Frontal cortex (tissue), 4 donors: ENCODE data around the gene PRR35. TPM values are rescaled to one million over a fixed set of nuclear protein-coding genes. Genes with fewer than 3 reads are reported as not detected.
"Not testable (repeated sequence)": the region's sequence is repeated elsewhere in the genome, so short reads cannot be mapped to it uniquely, and the experiment has no call there.

Source experiments
- DNase-seq, 2 donors: peaks; one replicate each; pipeline ENCODE4 v3.0.0; 2012; ENCODE audit warnings: low spot score in 2 of 2
- FAIRE-seq: peaks from 2 replicates; lab custom pipeline; 2012; peaks lifted over from hg19 to GRCh38; lab: Jason Lieb, UNC
- total RNA-seq: library from RNA; depleted of rRNA; stranded (reverse); fragments of >200 nt; gene quantifications from one replicate; pipeline ENCODE4 v1.2.3, GENCODE V29; 2014
- donor health status: control.
- donor health status: control.
- donor health status: control.

The PRR35 gene
- total RNA-seq, 1 donor from 2014 or later, result not detected

DNA sequence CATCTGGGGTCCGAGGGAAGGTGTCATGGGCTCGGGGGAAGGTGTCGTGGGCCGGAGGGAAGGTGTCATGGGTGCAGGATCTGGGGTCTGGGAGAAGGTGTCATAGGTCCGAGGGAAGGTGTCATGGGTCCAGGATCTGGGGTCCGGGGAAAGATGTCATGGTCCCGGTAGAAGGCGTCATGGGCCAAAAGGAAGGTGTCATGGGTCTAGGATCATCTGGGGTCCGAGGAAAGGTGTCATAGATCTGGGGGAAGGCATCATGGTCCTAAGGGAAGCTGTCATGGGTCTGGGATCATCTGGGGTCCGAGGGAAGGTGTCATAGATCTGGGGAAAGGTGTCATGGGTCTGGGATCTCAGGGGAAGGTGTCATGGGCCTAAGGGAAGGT is 30.6 kb downstream of the PRR35 start:
- DNase-seq (no peak), FAIRE-seq (no peak)

DNA sequence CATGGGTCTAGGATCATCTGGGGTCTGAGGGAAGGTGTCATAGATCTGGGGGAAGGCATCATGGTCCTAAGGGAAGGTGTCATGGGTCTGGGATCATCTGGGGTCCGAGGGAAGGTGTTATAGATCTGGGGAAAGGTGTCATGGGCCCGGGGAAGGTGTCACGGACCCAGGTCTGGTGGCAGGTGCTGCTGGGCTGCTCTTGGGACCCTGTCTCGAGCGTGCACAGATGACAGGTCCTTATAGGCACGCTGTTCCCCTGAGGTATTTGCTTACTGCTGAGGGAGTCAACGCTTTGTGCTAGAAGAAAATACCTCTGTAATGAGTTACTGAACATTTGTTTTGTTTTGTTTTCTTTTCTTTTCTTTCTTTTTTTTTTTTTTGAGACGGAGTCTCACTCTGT is 31.0 kb downstream of the PRR35 start:
- DNase-seq (no peak), FAIRE-seq (no peak)

DNA sequence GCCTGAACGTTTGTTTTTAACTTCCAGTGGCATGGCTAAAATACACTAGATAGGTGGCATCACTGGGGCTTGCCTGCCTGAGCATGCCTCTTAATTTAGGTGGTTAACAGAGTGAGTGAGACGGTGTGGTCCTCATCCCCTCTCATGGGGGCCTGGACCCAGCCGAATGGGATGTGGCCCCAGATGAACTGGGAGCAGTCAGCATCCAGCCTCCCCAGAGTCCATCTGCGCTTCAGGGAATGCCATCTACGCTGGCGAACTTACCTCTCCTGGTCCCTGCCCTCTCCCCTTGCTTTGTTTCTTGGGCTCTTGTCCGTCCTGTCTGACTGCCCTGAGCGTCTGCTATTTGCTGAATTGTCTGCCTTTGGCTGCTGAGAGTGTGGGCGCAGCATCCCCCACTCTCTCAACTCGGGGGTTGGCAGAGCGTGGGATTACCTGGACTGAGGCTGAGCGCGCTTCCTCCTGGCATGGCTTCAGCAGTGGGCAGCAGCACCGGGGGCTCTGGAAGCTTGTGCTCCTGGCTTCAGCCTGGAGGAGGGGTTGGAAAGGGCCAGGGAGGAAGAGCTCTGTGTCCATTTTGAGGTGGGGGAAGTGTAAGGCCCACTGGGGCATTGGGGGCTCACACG is 31.8 kb downstream of the PRR35 start:
- DNase-seq, result no peak
- no peak for FAIRE-seq

DNA sequence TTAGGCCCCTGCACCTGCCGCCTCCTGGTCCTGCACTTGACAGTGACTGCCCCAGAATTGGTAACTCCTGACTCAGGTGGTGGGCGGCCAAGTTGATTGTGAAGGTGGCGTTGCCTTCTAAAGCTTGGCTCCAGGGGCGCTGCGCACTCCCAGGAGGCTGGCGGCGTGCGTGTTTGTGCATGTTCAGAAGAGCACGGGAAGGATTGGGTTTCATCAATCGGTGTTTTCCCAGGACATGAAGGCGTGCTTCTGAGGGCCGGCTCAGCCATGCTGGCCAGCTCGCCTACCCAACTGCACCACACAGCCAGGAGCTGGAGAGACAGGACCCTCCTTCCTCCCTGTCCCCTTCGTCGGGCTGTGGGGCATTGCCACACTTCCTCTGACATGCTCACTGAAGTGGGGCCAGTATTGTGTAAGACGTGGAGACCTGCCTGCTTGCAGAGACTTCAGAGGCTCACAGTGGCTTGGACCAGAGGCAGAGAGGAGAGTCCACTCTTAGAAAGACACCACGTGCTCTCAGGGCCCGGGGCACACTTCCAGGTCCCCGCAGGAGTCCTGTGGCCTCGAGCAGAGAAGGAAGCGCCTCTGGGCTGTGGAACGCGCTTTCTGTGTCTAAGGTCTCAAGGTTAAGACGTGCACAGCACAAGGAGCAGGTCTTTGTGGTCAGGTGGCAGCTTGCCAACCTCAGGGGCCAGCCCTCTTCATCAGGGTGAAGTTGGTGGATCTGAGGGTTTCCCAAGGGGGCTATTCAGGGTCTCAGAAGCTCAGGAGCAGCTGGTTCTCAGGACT is 32.5 kb downstream of the PRR35 start:
- FAIRE-seq (no peak), DNase-seq (peak in 1 of 2 donors; percentile 54)

DNA sequence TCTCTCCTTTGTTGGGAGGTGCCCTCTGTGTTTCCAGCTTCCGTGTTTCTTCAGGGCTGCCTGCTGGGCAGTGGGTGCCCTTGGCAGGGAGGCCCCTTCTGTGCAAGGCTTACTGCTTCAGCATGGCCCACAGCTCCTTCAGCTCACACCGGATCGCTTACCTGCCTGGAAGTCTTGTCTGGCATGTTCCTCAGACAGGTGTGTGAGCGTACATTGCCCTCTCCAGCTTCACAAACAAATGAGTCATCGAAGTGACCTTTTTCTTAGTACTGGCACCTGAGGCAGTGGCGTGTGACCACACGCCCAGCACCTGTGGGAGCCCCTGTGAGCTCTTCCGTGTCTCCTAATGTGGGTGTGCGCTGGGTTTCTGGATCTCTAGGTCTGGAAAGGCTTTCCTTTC is 33.2 kb downstream of the PRR35 start:
- FAIRE-seq, result no peak

DNA sequence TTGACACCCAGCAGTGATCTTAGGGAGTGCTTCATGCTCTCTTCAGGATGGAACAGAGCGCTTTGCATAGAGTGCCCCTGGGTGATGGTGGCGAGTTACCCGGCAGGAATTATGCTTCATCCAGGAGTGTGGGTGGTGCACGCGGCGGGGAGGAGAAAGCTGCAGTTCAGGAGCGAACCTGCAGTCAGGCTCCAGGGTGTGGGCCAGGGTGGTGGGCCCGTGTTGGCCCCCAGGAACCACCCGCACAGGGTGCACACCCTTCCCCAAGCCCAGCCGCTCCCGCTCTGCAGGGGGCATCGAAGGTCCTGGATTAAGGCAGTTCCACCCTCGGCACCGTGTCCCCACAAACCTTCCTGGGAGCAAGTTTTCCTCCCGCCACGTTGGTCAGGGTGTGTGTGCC is 33.6 kb downstream of the PRR35 start:
- FAIRE-seq (no peak), DNase-seq (no peak)

More for the DNA sequence above, 33.2 kb downstream of the PRR35 start:
- DNase-seq, result no peak

DNA sequence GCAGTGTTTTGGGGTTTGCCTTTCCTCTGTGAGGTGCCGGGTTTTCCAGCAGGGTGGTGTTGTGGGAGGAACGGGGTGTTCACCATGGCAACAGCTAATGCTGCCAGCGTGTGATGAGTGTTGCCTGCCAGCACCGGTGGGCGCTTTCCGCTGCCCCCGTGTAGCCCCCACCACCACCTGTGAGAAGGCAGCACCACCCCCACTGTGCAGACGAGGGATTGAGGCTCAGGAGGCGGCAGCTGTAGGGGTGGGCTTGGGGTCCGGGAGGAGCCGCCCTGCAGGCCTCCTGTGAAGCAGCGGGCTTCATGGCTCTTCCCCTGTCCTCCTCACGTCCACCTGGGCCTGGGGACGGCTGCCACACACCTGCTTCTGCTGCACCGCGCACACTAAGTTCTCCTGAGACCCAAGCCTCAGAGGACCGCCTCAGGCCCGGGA is 34.9 kb downstream of the PRR35 start:
- DNase-seq (no peak), FAIRE-seq (no peak)

DNA sequence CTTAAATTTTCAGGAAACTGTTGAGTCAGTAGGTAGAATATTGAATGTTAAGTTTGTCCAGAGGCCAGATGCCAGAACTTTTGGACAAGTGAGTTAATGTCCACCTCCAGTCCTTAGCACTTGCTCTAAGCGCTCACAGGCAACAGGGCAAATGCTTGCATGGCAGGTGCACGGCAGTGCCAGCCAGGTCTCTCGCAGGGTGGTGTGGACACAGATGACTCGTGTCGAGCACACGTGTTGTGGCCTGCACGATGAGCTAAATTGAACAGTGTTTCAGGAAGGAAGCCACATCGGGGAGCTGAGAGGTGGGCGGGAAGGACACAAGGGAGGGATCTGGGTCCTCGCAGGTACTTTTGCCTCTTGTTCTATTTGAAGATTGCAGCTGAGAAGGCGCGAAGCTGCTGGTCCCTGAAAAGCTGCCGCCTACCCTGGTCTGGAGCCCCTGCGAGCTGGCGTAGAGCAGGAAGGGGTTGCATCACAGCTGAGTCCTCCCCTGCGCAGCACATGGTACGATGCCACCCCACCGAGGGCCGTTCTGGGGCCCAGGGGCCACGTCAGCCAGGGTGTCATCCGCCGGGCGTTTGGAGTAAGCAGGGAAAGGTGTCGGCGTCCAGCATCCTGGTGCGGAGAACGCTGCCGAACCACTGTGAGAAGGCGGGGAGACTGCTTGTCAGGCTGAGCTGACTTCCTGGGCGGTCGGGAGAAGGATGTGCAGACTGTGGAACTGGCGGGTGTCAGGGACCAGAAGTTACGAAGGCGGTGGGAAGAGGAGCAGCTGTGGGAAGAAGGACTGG is 35.9 kb downstream of the PRR35 start:
- FAIRE-seq (no peak), DNase-seq (no peak)

DNA sequence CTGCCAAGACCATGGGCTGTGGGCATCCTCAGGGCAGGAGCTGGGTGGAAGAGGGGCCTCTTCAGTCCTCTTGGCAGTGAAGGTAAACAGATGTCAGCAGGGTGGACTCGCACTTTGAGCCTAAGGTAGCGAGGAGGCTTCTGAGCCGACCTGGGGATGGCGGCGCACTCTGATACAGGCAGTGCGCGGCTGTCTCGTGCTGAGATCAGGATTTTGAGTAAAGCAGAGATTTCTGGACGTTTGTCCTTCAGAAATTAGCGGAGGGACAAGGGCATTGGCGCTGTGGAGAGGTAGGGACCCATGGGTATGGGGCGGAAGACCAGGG is 36.5 kb downstream of the PRR35 start:
- no peak for DNase-seq
- no peak for FAIRE-seq

DNA sequence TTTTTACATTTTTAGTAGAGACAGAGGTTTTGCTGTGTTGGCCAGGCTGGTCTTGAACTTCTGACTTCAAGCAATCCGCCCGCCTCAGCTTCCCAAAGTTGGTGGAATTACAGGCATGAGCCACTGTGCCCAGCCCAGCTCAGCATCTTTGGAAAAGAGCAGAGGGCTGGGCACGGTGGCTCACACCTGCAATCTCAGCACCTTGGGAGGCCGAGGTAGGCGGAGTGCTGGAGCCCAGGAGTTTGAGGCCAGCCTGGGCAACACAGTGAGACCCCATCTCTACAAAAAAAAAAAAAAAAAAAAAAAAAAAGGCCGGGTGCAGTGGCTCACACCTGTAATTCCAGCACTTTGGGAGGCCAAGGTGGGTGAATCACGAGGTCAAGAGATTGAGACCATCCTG is 37.5 kb downstream of the PRR35 start:
- not testable (repeated sequence) for DNase-seq, FAIRE-seq

DNA sequence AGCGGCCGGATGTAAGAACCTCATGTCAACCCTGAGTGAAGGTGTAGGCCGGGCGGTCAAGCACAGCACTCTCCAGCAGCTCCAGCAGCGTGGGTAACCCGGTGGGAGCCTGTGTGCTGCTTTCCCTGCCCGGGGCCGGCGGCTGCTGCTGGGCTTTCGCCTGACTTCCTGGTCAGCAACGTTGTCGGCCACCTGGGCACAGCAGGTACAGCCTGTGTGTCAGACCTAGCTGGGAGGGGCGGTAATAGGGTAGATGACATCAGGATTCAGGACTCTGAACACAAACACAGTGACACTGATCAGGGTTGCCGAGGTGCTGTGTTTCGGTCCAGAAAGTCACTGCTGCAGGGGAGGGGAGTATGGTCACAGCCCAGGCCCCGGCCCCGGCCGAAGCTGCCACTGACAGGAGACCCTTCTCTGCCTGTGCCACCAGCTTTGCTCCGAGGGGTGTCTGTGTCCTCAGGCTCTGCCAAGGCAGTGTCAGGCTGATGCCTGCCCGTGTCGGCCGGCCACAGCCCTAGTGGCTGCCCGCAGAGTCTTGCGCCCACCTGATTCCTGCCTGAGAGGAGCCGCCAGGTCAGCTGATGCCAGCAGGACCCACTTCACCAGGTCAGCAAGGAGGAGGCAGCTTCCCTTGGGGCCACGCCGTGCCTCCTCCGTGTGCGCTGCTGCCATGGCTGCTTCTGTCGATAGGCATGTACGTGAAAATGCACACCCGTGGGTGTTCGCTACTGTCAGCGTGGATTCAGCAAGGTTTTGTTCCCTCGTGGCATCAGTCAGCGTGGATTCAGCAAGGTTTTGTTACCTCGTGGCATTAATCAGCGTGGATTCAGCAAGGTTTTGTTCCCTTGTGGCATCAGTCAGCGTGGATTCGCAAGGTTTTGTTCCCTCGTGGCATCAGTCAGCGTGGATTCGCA is 38.9 kb downstream of the PRR35 start:
- no peak for DNase-seq
- no peak for FAIRE-seq

DNA sequence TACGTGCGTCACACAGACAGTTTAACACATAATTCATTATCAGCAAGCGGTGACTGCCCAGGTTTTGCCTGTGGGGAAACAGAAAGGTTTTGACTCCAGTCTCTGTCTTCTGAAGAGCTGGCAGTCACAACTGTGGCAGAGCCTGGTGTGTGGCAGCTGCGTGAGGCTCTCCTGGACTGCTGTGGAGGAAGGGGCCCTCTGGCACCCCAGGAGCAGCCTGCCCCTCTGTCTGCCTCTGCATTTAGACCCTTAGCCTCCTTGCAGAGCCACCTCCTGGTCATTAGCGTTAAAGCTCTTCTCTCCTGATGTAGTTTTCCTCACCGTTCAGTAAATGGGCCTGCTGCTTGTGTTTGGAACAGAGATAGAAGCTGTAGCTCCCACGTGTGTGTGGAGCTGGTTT is 40.6 kb downstream of the PRR35 start:
- FAIRE-seq (no peak), DNase-seq (no peak)

DNA sequence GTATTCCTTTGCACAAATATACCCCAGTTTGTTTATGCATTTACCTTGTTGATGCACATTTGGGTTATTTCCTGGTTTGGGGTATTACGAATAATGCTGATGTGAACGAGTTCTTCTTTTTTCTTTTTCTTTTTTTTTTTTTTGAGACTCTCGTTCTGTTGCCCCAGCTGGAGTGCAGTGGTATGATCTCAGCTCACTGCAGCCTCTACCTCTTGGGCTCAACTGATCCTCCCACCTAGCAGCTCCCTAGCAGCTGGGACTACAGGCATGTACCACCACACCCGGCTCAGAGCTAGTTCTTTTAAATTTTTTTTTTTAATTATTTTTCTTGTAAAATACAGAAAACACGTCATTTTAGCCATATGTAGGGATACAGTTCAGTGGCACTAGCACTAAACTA is 43.7 kb downstream of the PRR35 start:
- FAIRE-seq, result no peak
- DNase-seq, result no peak

DNA sequence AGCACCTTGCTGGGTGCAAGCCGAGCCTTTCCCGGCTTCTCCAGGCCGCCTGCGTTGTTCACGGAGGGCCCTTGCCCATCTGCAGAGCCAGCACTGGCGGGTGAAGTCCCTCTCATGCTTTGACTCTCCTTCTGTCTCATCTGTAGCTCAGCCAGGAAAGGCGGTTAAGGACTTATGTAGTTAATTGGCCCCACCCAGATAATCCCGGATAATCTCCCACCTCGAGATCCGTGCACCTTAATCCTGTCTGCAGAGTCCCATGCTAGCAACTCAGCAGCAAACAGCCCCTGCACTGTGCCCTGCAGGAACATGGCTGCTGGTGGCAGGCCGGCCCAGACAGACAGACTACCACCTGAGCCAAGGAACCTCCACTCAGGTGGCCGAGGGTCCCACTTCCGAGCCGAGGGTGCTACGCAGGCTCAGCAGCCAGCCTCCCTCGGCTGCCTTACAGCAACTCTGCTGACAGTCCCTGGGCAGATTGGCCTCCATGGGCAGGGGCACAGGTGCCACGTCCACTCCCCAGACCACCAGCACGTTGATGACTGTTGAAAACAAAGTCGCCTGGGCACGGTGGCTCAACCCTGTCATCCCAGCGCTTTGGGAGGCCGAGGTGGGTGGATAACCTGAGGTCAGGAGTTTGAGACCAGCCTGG is 46.6 kb downstream of the PRR35 start:
- DNase-seq (no peak), FAIRE-seq (no peak)

DNA sequence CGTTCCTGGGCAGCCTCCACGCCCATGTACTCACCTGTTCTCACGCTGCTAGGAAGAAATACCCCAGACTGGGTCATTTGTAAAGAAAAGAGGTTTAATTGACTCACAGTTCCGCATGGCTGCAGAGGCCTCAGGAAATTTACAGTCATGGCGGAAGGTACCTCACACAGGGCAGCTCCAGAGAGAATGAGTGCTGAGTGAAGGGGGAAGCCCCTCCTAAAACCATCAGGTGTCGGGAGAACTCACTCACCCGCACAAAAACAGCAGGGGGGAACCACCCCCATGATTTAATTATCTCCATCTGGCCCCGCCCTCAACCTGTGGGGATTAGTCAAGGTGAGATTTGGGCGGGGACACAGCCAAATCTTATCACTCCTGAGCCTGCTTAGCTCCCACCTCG is 47.8 kb downstream of the PRR35 start:
- FAIRE-seq, result no peak
- no peak for DNase-seq

DNA sequence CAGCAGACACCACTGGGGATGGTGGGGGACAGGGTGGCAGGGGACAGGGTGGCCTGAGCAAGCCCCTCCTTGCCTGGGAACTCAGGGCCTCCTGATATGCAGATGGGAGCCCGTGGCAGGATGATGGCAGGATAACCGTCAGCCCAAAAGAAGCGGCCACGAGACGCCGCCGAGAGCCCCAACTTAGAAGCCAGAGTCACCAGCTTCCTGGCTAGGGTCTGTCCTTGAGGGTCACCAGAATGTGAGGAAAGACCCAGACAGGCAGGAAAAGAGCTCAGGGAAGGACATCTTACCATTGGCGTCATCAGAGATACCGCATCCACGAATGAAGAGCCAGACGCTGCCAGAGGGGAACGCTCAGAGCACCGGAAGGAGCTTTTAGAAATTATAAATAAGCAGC is 49.1 kb downstream of the PRR35 start:
- DNase-seq (no peak), FAIRE-seq (no peak)

DNA sequence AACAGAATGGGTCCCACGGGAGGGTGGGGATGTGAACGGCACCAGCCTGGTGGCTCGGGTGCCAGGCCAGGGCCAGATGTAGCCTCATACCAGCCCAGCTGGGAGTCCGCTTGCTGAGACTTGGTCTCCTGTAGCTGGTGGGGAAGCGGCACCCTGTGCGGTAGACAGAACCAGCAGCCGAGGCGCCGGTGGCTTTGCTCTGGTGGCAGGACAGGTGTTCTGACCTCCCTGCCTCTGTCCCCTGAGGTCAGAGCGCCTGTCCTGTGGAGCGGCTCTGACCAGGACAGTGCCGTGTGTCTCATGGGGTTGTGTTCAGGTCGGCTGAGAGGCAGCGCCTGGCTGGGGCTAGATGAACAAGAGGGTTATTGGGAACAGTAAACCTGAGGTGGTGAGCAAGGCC is 49.8 kb downstream of the PRR35 start:
- no peak for FAIRE-seq

DNA sequence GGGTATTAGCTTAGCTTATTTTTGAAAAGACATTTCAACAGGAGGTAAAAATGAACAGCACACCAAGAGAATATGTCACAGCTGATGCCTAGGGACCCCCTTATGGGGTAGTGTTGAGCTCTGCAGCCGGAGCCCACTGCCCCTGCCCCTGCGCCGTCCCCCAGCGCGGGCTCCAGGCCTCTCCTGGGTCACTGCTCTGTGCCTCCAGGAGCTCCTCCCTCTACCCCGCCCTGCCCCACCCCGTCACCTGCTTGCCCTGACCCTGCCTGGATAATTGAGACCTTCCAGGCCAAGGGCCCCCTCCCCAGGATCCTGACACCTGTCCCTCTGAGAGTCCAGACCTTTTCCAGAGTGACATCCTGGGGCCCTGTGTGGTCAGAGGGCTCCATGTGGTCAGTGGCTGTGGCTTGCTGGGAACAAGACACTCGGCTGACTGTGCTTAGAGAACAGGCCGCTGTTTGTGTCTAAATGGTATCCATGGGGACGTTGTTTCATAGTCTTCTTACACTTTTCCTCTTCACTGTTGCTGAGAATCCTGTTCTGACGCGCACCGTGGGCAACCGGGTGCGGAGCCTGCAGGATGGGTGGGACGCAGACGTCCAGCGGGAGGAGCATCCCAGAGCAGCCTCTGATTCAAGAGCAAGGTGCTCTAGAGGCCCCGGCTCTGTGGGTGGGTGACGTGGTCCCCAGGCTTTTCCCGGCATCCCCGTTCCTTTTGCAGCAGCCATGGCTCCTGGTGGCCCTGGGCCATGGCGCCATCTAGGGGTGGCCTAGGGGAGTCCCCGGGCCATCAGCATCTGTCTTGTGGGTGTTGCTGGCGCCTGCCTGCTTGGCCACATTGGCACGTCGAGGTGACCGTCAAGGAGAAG is 50.6 kb downstream of the PRR35 start:
- DNase-seq (peak in 1 of 2 donors; percentile 87), FAIRE-seq (no peak)

More for the DNA sequence above, 49.8 kb downstream of the PRR35 start:
- DNase-seq, result no peak

DNA sequence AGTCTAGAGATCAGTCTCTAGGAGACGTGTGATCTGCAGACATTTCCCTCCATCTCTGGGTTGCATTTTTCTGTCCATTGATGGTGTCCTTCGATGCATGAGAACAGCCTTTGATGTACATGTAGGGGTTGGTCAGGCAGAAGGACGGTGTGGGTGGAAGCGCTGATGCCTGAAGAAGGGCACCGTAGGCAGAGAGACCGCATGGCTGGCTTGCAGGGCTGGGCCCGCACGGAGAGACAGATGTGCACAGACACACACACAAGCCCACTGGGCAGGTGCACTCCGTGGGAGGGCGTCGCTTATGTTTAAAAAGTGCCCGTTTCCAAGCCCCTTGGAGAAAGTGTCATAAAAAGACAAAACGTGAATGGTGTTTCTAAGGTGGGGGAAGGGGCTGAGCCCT is 54.9 kb downstream of the PRR35 start:
- FAIRE-seq (no peak), DNase-seq (no peak)
